Panc1 (cell line): Measurements from ENCODE around the gene NOP14. TPM values are rescaled to one million over a fixed set of nuclear protein-coding genes. Genes with fewer than 3 reads are reported as not detected.

ENCODE experiments used
- ATAC-seq: fragments of 200-7000 bp; cut with Tn5 transposase; 2 replicates; pipeline ENCODE4 v1.9.1; 2020; ENCODE audit warnings: mild to moderate bottlenecking, moderate library complexity
- BruUV-seq: library from RNA; stranded (reverse); fragments of 400-500 nt; replicated peaks from 2 replicates; lab custom pipeline; 2021; lab: Mats Ljungman, UMichigan
- CTCF ChIA-PET: fragments of 300-600 bp; sonication (Branson Sonifier 250); formaldehyde crosslinking; loops from one replicate; lab custom pipeline; 2022; ENCODE audit warnings: antibody characterized with exemption; lab: Charles Lee
- POLR2A ChIA-PET: fragments of 300-600 bp; sonication (Branson Sonifier 250); formaldehyde crosslinking; loops from one replicate; lab custom pipeline; 2022; ENCODE audit warnings: antibody characterized with exemption; lab: Charles Lee
- DNase-seq: peaks from one replicate; pipeline ENCODE4 v3.0.0-alpha.2; 2010; ENCODE audit warnings: low read depth, low spot score
- H3K27ac ChIP-seq: 2 replicates; pipeline ENCODE4 v1.5.1; 2011; ENCODE audit warnings: mild to moderate bottlenecking, low read length, inconsistent platforms
- H3K27me3 ChIP-seq: fragments of 200-500 bp; sonication (Bioruptor generic); 2 replicates; pipeline ENCODE4 v1.6.0; 2014; ENCODE audit warnings: low read length, inconsistent platforms; ENCODE audit not compliant: control insufficient read depth, insufficient read depth
- H3K36me3 ChIP-seq: fragments of 200-500 bp; sonication (Bioruptor generic); 2 replicates; pipeline ENCODE4 v1.5.1; 2014; ENCODE audit warnings: inconsistent platforms, mild to moderate bottlenecking, low read length, moderate library complexity; ENCODE audit not compliant: control insufficient read depth, insufficient read depth
- H3K4me1 ChIP-seq: 2 replicates; pipeline ENCODE4 v1.5.1; 2011; ENCODE audit warnings: inconsistent platforms, mild to moderate bottlenecking, low read length, moderate library complexity; ENCODE audit not compliant: control insufficient read depth, insufficient read depth
- H3K4me3 ChIP-seq, 2 experiments: 2 replicates each; pipeline ENCODE4 v1.5.1; 2011 to 2012; ENCODE audit warnings: low read depth in 2 of 2, low read length in 2 of 2, mild to moderate bottlenecking in 2 of 2, inconsistent platforms in 1 of 2, moderate library complexity in 1 of 2
- H3K9me3 ChIP-seq: fragments of 200-500 bp; sonication (Bioruptor generic); 2 replicates; pipeline ENCODE4 v1.5.1; 2014; ENCODE audit warnings: low read depth, mild to moderate bottlenecking, inconsistent platforms, low read length, moderate library complexity; ENCODE audit not compliant: control insufficient read depth, insufficient read depth
- POLR2AphosphoS5 ChIP-seq: IDR thresholded peaks from 2 replicates; pipeline ENCODE4 v1.6.1; 2012; ENCODE audit warnings: mild to moderate bottlenecking, low read depth, low read length, moderate library complexity
- SIN3A ChIP-seq: IDR thresholded peaks from 2 replicates; pipeline ENCODE4 v1.6.1; 2012; ENCODE audit warnings: low read depth, mild to moderate bottlenecking, low read length, moderate library complexity, borderline replicate concordance; ENCODE audit not compliant: insufficient read depth
- TCF7L2 ChIP-seq: IDR thresholded peaks from 2 replicates; pipeline ENCODE4 v1.6.1; 2011; ENCODE audit warnings: mild to moderate bottlenecking, low read depth, low read length, inconsistent platforms
- in situ Hi-C: cut with HindIII; loops from 2 replicates; pipeline ENCODE4 v1.10.0; 2016; ENCODE audit warnings: low sequenced_read_pairs, low pct_unique_long_range_greater_than_20kb
- intact Hi-C: fragments of 100-400 bp; cut with micrococcal nuclease; formaldehyde crosslinking; loops from one replicate; pipeline ENCODE4 v1.10.0; 2022; ENCODE audit not compliant: unreplicated experiment
- total RNA-seq: library from RNA; stranded (reverse); gene quantifications from one replicate; pipeline ENCODE4 v1.2.1, GENCODE V29; 2021; ENCODE audit not compliant: unreplicated experiment
- TF ChIP-seq, protein P1 (sequence below), 2 experiments: IDR thresholded peaks; 2 replicates each; pipeline ENCODE4 v1.6.1; 2011 to 2012; ENCODE audit warnings: low read depth in 2 of 2, control low read depth in 1 of 2, low read length in 1 of 2, mild to moderate bottlenecking in 1 of 2, moderate library complexity in 1 of 2; ENCODE audit not compliant: insufficient read depth in 1 of 2
- TF ChIP-seq, protein P2 (sequence below): fragments of 450-650 bp; IDR thresholded peaks from 2 replicates; pipeline ENCODE4 v1.5.1; 2017; ENCODE audit warnings: mild to moderate bottlenecking

NOP14 gene
- total RNA-seq, 1 experiment from 2014 or later, result 32.9 TPM

DNA sequence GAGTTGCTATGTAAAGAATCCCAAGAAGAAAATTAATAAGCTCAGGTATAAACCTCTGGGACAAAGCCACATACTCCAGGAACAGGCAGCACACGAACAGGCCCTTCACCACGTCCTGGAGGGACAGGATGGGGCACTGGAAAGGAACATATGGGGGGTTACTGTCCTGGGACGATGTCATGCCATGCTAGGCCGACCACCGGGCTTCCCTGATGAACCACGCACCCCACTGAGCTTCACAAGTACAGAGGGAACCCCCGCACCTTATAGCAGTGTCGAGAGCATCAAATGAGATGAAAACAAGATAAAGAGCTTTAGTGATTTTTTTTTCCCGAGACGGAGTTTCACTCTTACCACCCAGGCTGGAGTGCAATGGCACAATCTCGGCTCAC is 19.1 kb downstream of the NOP14 start:
- no peaks in the 10 kb centered on the region for H3K9me3 ChIP-seq
- BruUV-seq, result no TSS peak
- TF ChIP-seq, protein P1, sequence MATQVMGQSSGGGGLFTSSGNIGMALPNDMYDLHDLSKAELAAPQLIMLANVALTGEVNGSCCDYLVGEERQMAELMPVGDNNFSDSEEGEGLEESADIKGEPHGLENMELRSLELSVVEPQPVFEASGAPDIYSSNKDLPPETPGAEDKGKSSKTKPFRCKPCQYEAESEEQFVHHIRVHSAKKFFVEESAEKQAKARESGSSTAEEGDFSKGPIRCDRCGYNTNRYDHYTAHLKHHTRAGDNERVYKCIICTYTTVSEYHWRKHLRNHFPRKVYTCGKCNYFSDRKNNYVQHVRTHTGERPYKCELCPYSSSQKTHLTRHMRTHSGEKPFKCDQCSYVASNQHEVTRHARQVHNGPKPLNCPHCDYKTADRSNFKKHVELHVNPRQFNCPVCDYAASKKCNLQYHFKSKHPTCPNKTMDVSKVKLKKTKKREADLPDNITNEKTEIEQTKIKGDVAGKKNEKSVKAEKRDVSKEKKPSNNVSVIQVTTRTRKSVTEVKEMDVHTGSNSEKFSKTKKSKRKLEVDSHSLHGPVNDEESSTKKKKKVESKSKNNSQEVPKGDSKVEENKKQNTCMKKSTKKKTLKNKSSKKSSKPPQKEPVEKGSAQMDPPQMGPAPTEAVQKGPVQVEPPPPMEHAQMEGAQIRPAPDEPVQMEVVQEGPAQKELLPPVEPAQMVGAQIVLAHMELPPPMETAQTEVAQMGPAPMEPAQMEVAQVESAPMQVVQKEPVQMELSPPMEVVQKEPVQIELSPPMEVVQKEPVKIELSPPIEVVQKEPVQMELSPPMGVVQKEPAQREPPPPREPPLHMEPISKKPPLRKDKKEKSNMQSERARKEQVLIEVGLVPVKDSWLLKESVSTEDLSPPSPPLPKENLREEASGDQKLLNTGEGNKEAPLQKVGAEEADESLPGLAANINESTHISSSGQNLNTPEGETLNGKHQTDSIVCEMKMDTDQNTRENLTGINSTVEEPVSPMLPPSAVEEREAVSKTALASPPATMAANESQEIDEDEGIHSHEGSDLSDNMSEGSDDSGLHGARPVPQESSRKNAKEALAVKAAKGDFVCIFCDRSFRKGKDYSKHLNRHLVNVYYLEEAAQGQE (IDR thresholded peaks at IDR 0.05; ENCODE audit: insufficient read depth in 1 of 2, low read depth in 2 of 2, low read length in 1 of 2), result no peak
- TF ChIP-seq TCF7L2 (no peak), POLR2AphosphoS5 (no peak), SIN3A (no peak)
- TF ChIP-seq, protein P2, sequence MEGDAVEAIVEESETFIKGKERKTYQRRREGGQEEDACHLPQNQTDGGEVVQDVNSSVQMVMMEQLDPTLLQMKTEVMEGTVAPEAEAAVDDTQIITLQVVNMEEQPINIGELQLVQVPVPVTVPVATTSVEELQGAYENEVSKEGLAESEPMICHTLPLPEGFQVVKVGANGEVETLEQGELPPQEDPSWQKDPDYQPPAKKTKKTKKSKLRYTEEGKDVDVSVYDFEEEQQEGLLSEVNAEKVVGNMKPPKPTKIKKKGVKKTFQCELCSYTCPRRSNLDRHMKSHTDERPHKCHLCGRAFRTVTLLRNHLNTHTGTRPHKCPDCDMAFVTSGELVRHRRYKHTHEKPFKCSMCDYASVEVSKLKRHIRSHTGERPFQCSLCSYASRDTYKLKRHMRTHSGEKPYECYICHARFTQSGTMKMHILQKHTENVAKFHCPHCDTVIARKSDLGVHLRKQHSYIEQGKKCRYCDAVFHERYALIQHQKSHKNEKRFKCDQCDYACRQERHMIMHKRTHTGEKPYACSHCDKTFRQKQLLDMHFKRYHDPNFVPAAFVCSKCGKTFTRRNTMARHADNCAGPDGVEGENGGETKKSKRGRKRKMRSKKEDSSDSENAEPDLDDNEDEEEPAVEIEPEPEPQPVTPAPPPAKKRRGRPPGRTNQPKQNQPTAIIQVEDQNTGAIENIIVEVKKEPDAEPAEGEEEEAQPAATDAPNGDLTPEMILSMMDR, result no peak
- POLR2A ChIA-PET, result no interaction called here
- in situ Hi-C loops (no loop called here), intact Hi-C loops (no loop called here)
- ATAC-seq (no peak), DNase-seq (no peak)
- H3K4me3 ChIP-seq, result no peak overlapping the region
- peaks cover 9% of the 10 kb centered on the region for H3K36me3 ChIP-seq
- H3K27me3 ChIP-seq, result no peaks in the 10 kb centered on the region
- H3K4me1 ChIP-seq, result no peaks in the 10 kb centered on the region
- CTCF ChIA-PET, result no interaction called here
- H3K27ac ChIP-seq, result no peak overlapping the region

GRCh38 chr4:2943364-2944090 is 19.7 kb downstream of the NOP14 start:
- POLR2A ChIA-PET, result no interaction called here
- DNase-seq (no peak), ATAC-seq (no peak)
- Histone ChIP-seq H3K4me1 (no peaks in the 10 kb centered on the region), H3K9me3 (no peaks in the 10 kb centered on the region), H3K27ac (no peak overlapping the region), H3K36me3 (peaks cover 9% of the 10 kb centered on the region), H3K4me3 (no peak overlapping the region), H3K27me3 (no peaks in the 10 kb centered on the region)
- no TSS peak for BruUV-seq
- in situ Hi-C loops, result no loop called here
- CTCF ChIA-PET, result no interaction called here
- intact Hi-C loops, result no loop called here
- TF ChIP-seq, protein P2, result no peak
- TF ChIP-seq SIN3A (no peak), POLR2AphosphoS5 (no peak)
